Endothelial cell of umbilical vein (primary cell): ENCODE measurements around the gene SLCO2B1.

Source experiments
- CTCF ChIP-seq, 2 donors: IDR thresholded peaks; 1 replicate in 1 of 2; 2 replicates in 1 of 2; pipeline ENCODE4 v1.5.1; 2011; ENCODE audit warnings: low read length in 2 of 2, mild to moderate bottlenecking in 2 of 2, moderate library complexity in 2 of 2, control low read depth in 1 of 2, inconsistent platforms in 1 of 2, low read depth in 1 of 2; ENCODE audit not compliant: insufficient read depth in 1 of 2; ENCODE audit errors: extremely low read depth in 1 of 2
- FOS ChIP-seq: IDR thresholded peaks from 2 replicates; pipeline ENCODE4 v1.6.1; 2011; ENCODE audit warnings: mild to moderate bottlenecking, low read length, moderate library complexity, borderline replicate concordance; ENCODE audit not compliant: insufficient read depth
- GATA2 ChIP-seq: IDR thresholded peaks from 2 replicates; pipeline ENCODE4 v1.7.0; 2011; ENCODE audit warnings: low read depth, mild to moderate bottlenecking, moderate library complexity, mixed read lengths, low read length; ENCODE audit not compliant: insufficient read length, insufficient read depth
- MAX ChIP-seq: IDR thresholded peaks from 2 replicates; pipeline ENCODE4 v1.6.1; 2011; ENCODE audit not compliant: insufficient read depth, insufficient read length
- MYC ChIP-seq: IDR thresholded peaks from one replicate; pipeline ENCODE4 v1.6.1; 2011; ENCODE audit warnings: mild to moderate bottlenecking, low read depth, low read length
- POLR2A ChIP-seq: IDR thresholded peaks from 2 replicates; pipeline ENCODE4 v1.6.1; 2012; ENCODE audit warnings: low read depth, mild to moderate bottlenecking, control low read depth, low read length
- POLR2AphosphoS5 ChIP-seq: IDR thresholded peaks from 2 replicates; pipeline ENCODE4 v1.6.1; 2012; ENCODE audit warnings: low read depth, mild to moderate bottlenecking, control low read depth, low read length, moderate library complexity; ENCODE audit not compliant: insufficient read depth

GRCh38 chr11:75214843-75215242 is 63.9 kb downstream of the SLCO2B1 start:
- TF ChIP-seq CTCF (IDR thresholded peaks at IDR 0.05; ENCODE audit: extremely low read depth in 1 of 2, insufficient read depth in 1 of 2, low read depth in 1 of 2, low read length in 2 of 2) = no peak
- TF ChIP-seq POLR2AphosphoS5 = no peak
- no peak for TF ChIP-seq FOS
- TF ChIP-seq MAX = no peak
- no peak for TF ChIP-seq POLR2A
- no peak for TF ChIP-seq GATA2
- no peak for TF ChIP-seq MYC
